ENCODE results near the gene TEKT2. TPM values are rescaled to one million over a fixed set of nuclear protein-coding genes. Genes with fewer than 3 reads are reported as not detected.

The TEKT2 gene
- total RNA-seq, 2 donors from 2014 or later: 0.17 to 0.37 TPM

- Mint-ChIP-seq H3K36me3 (ENCODE audit: insufficient read depth in 2 of 2) (peaks cover 0 to 11% of the 10 kb centered on the region in 2 donors), H3K4me3 (no peak overlapping the region), H3K27me3 (ENCODE audit: low read depth) (no peaks in the 10 kb centered on the region), H3K9me3 (no peaks in the 10 kb centered on the region), H3K4me1 (ENCODE audit: low read depth) (peaks cover 9% of the 10 kb centered on the region), H3K27ac (peak overlapping the region; percentile 3)
- ATAC-seq (replicated peaks in 1 of 2): peak; percentile 89 to 90
- peak; percentile 64 for DNase-seq
Observed at GRCh38 chr1:36134505-36135329, 50.8 kb downstream of the TEKT2 start.

GRCh38 chr1:36135330-36135667 is 51.4 kb downstream of the TEKT2 start:
- Mint-ChIP-seq H3K27me3 (ENCODE audit: low read depth) (no peaks in the 10 kb centered on the region), H3K27ac (no peak overlapping the region)

GRCh38 chr1:36135796-36136195 is 51.9 kb downstream of the TEKT2 start:
- Mint-ChIP-seq H3K27ac (peak overlapping the region; percentile 58), H3K36me3 (ENCODE audit: insufficient read depth in 2 of 2) (peaks cover 0 to 11% of the 10 kb centered on the region in 2 donors)

More at GRCh38 chr1:36135330-36135667, 51.4 kb downstream of the TEKT2 start:
- no peaks in the 10 kb centered on the region for H3K9me3 Mint-ChIP-seq
- H3K36me3 Mint-ChIP-seq (ENCODE audit: insufficient read depth in 2 of 2): peaks cover 0 to 11% of the 10 kb centered on the region in 2 donors
- H3K4me3 Mint-ChIP-seq: no peak overlapping the region
- DNase-seq (no peak), ATAC-seq (replicated peaks in 1 of 2) (no peak)
- peaks cover 12% of the 10 kb centered on the region for H3K4me1 Mint-ChIP-seq (ENCODE audit: low read depth)

GRCh38 chr1:36136535-36136934 is 52.6 kb downstream of the TEKT2 start:
- H3K27me3 Mint-ChIP-seq (ENCODE audit: low read depth): no peaks in the 10 kb centered on the region
- no peaks in the 10 kb centered on the region for H3K9me3 Mint-ChIP-seq

More at GRCh38 chr1:36135796-36136195, 51.9 kb downstream of the TEKT2 start:
- ATAC-seq (replicated peaks in 1 of 2) (no peak), DNase-seq (no peak)
- H3K27me3 Mint-ChIP-seq (ENCODE audit: low read depth): no peaks in the 10 kb centered on the region
- H3K4me3 Mint-ChIP-seq: no peak overlapping the region
- no peaks in the 10 kb centered on the region for H3K9me3 Mint-ChIP-seq
- H3K4me1 Mint-ChIP-seq (ENCODE audit: low read depth): peaks cover 17% of the 10 kb centered on the region

GRCh38 chr1:36137226-36137625 is 53.3 kb downstream of the TEKT2 start:
- peaks cover 0 to 11% of the 10 kb centered on the region in 2 donors for H3K36me3 Mint-ChIP-seq (ENCODE audit: insufficient read depth in 2 of 2)
- peak overlapping the region; percentile 10 for H3K27ac Mint-ChIP-seq
- H3K4me1 Mint-ChIP-seq (ENCODE audit: low read depth): peaks cover 31% of the 10 kb centered on the region
- DNase-seq (no peak), ATAC-seq (replicated peaks in 1 of 2) (no peak)
- no peak overlapping the region for H3K4me3 Mint-ChIP-seq
- no peaks in the 10 kb centered on the region for H3K9me3 Mint-ChIP-seq
- no peaks in the 10 kb centered on the region for H3K27me3 Mint-ChIP-seq (ENCODE audit: low read depth)

More at GRCh38 chr1:36136535-36136934, 52.6 kb downstream of the TEKT2 start:
- ATAC-seq (replicated peaks in 1 of 2): no peak
- peak overlapping the region; percentile 58 for H3K27ac Mint-ChIP-seq
- peaks cover 0 to 11% of the 10 kb centered on the region in 2 donors for H3K36me3 Mint-ChIP-seq (ENCODE audit: insufficient read depth in 2 of 2)
- no peak overlapping the region for H3K4me3 Mint-ChIP-seq
- DNase-seq: no peak
- peaks cover 25% of the 10 kb centered on the region for H3K4me1 Mint-ChIP-seq (ENCODE audit: low read depth)

- DNase-seq: no peak
- Mint-ChIP-seq H3K36me3 (ENCODE audit: insufficient read depth in 2 of 2) (peaks cover 0 to 11% of the 10 kb centered on the region in 2 donors), H3K27me3 (ENCODE audit: low read depth) (no peaks in the 10 kb centered on the region), H3K4me1 (ENCODE audit: low read depth) (peaks cover 36% of the 10 kb centered on the region), H3K27ac (peak overlapping the region; percentile 10), H3K4me3 (no peak overlapping the region), H3K9me3 (no peaks in the 10 kb centered on the region)
- ATAC-seq (replicated peaks in 1 of 2): no peak
Observed at GRCh38 chr1:36137776-36138175, 53.9 kb downstream of the TEKT2 start.

Other genes with a start within 250 kb of the TEKT2 start
- gene AGO1, start 200.9 kb upstream of the TEKT2 start, total RNA-seq: 10 to 100 TPM; 28.6 to 33.0 TPM
- 10 to 100 TPM; 30.1 to 35.9 TPM for gene AGO3, start 153.0 kb upstream of the TEKT2 start, total RNA-seq
- gene ADPRS, start 4.8 kb downstream of the TEKT2 start, total RNA-seq: 10 to 100 TPM; 23.2 to 28.9 TPM
- under 1 TPM; 0.07 to 0.09 TPM for gene COL8A2, start 41.1 kb downstream of the TEKT2 start, total RNA-seq
- 10 to 100 TPM; 46.2 to 56.2 TPM for gene TRAPPC3, start 65.4 kb downstream of the TEKT2 start, total RNA-seq
- gene MAP7D1, start 72.1 kb downstream of the TEKT2 start, total RNA-seq: 100 to 1,000 TPM; 131 to 142 TPM
- gene THRAP3, start 140.3 kb downstream of the TEKT2 start, total RNA-seq: 100 to 1,000 TPM; 108 to 110 TPM
- gene SH3D21, start 222.3 kb downstream of the TEKT2 start, total RNA-seq: 10 to 100 TPM in 1 of 2 donors, 1 to 10 TPM in 1; 8.1 to 16.3 TPM
- gene EVA1B, start 239.6 kb downstream of the TEKT2 start, total RNA-seq: 1 to 10 TPM; 8.0 to 9.4 TPM